ENCODE measurements around the gene PREB. TPM values are rescaled to one million over a fixed set of nuclear protein-coding genes. Genes with fewer than 3 reads are reported as not detected.

The PREB gene
- total RNA-seq, 2 experiments from 2014 or later = 96.8 to 113 TPM

GRCh38 chr2:27147935-27148334 lies 13.5 kb upstream of the PREB start:
- no peak overlapping the region for H3K4me3 ChIP-seq (ENCODE audit: low read depth, low read length, poor library complexity, severe bottlenecking)
- no peak overlapping the region for H3K4me2 ChIP-seq (ENCODE audit: low read length)
- H3K79me2 ChIP-seq (ENCODE audit: insufficient read depth, low read depth, low read length) = no peaks in the 10 kb centered on the region
- ChIA-PET POLR2A (no interaction called here), CTCF (ENCODE audit: unreplicated experiment) (no interaction called here)
- TF ChIP-seq CTCF (conservative IDR thresholded peaks at IDR 0.05; ENCODE audit: low read length) (no peak), EZH2phosphoT487 (IDR thresholded peaks at IDR 0.05; ENCODE audit: borderline replicate concordance, low read depth, low read length) (no peak)
- no peak overlapping the region for H3K27ac ChIP-seq (ENCODE audit: low read depth, low read length, poor library complexity, severe bottlenecking)
- no peak for DNase-seq (ENCODE audit: low spot score)
- intact Hi-C loops (cut with micrococcal nuclease; ENCODE audit: unreplicated experiment) = no loop called here
- no peak overlapping the region for H2AFZ ChIP-seq (ENCODE audit: low read length)
- H3K36me3 ChIP-seq (ENCODE audit: insufficient read depth, low read length) = no peaks in the 10 kb centered on the region
- BruUV-seq (replicated peaks) = no TSS peak
- peaks cover 7% of the 10 kb centered on the region; the same call in 1 of the 2 replicates for H3K9me3 ChIP-seq (ENCODE audit: low read length)
- no peaks in the 10 kb centered on the region for H4K20me1 ChIP-seq (ENCODE audit: insufficient read depth, low read length)
- peaks cover 16% of the 10 kb centered on the region for H3K4me1 ChIP-seq (ENCODE audit: insufficient read depth, low read length, poor library complexity, severe bottlenecking)
- no peaks in the 10 kb centered on the region for H3K9me2 ChIP-seq (ENCODE audit: insufficient read depth, low read length)

GRCh38 chr2:27145682-27146081 lies 11.2 kb upstream of the PREB start:
- ChIA-PET CTCF (ENCODE audit: unreplicated experiment) (no interaction called here), POLR2A (interaction anchor here (0.6 to 1.1 kb wide), 2 partner anchors 11 to 715 kb away, joined by 3 to 4 read pairs; partner anchors contain the start of gene PREB)
- intact Hi-C loops (cut with micrococcal nuclease; ENCODE audit: unreplicated experiment) = no loop called here
- H3K4me3 ChIP-seq (ENCODE audit: low read depth, low read length, poor library complexity, severe bottlenecking) = no peak overlapping the region
- BruUV-seq (replicated peaks) = no TSS peak
- no peaks in the 10 kb centered on the region for H3K36me3 ChIP-seq (ENCODE audit: insufficient read depth, low read length)
- H2AFZ ChIP-seq (ENCODE audit: low read length) = no peak overlapping the region
- peaks cover 7% of the 10 kb centered on the region; the same call in 1 of the 2 replicates for H3K9me3 ChIP-seq (ENCODE audit: low read length)
- H3K27ac ChIP-seq (ENCODE audit: low read depth, low read length, poor library complexity, severe bottlenecking) = no peak overlapping the region
- H3K79me2 ChIP-seq (ENCODE audit: insufficient read depth, low read depth, low read length) = no peaks in the 10 kb centered on the region
- no peak overlapping the region for H3K4me2 ChIP-seq (ENCODE audit: low read length)
- no peak for TF ChIP-seq CTCF (conservative IDR thresholded peaks at IDR 0.05; ENCODE audit: low read length)
- no peaks in the 10 kb centered on the region for H3K9me2 ChIP-seq (ENCODE audit: insufficient read depth, low read length)
- no peaks in the 10 kb centered on the region for H4K20me1 ChIP-seq (ENCODE audit: insufficient read depth, low read length)
- H3K4me1 ChIP-seq (ENCODE audit: insufficient read depth, low read length, poor library complexity, severe bottlenecking) = peaks cover 1% of the 10 kb centered on the region
- no peak for DNase-seq (ENCODE audit: low spot score)

GRCh38 chr2:27143285-27143684 lies 8.8 kb upstream of the PREB start:
- Histone ChIP-seq H3K9me2 (ENCODE audit: insufficient read depth, low read length) (no peaks in the 10 kb centered on the region), H3K27ac (ENCODE audit: low read depth, low read length, poor library complexity, severe bottlenecking) (no peak overlapping the region), H2AFZ (ENCODE audit: low read length) (no peak overlapping the region), H3K36me3 (ENCODE audit: insufficient read depth, low read length) (no peaks in the 10 kb centered on the region), H4K20me1 (ENCODE audit: insufficient read depth, low read length) (no peaks in the 10 kb centered on the region), H3K9me3 (ENCODE audit: low read length) (peaks cover 7% of the 10 kb centered on the region; the same call in 1 of the 2 replicates), H3K4me3 (ENCODE audit: low read depth, low read length, poor library complexity, severe bottlenecking) (no peak overlapping the region), H3K79me2 (ENCODE audit: insufficient read depth, low read depth, low read length) (no peaks in the 10 kb centered on the region), H3K4me1 (ENCODE audit: insufficient read depth, low read length, poor library complexity, severe bottlenecking) (no peaks in the 10 kb centered on the region), H3K4me2 (ENCODE audit: low read length) (no peak overlapping the region)
- TF ChIP-seq CTCF (conservative IDR thresholded peaks at IDR 0.05; ENCODE audit: low read length) (no peak), EZH2phosphoT487 (IDR thresholded peaks at IDR 0.05; ENCODE audit: borderline replicate concordance, low read depth, low read length) (no peak)
- no TSS peak for BruUV-seq (replicated peaks)
- POLR2A ChIA-PET = no interaction called here
- intact Hi-C loops (cut with micrococcal nuclease; ENCODE audit: unreplicated experiment) = no loop called here
- no peak for DNase-seq (ENCODE audit: low spot score)
- CTCF ChIA-PET (ENCODE audit: unreplicated experiment) = no interaction called here
